Stimulated activated CD8-positive, alpha-beta memory T cell treated with anti-CD3 and anti-CD28 coated beads, Interleukin-15, amount 100 ng/mL, for 48 hours (primary cell): ENCODE results near the gene OR8D2.
"Not testable (repeated sequence)": the region's sequence is repeated elsewhere in the genome, so short reads cannot be mapped to it uniquely, and the experiment has no call there.

Experiments used
- DNase-seq, 2 donors: peaks; one replicate each; pipeline ENCODE4 v3.0.0-alpha.2; 2020; ENCODE audit warnings: low read depth in 2 of 2

The OR8D2 gene

DNA sequence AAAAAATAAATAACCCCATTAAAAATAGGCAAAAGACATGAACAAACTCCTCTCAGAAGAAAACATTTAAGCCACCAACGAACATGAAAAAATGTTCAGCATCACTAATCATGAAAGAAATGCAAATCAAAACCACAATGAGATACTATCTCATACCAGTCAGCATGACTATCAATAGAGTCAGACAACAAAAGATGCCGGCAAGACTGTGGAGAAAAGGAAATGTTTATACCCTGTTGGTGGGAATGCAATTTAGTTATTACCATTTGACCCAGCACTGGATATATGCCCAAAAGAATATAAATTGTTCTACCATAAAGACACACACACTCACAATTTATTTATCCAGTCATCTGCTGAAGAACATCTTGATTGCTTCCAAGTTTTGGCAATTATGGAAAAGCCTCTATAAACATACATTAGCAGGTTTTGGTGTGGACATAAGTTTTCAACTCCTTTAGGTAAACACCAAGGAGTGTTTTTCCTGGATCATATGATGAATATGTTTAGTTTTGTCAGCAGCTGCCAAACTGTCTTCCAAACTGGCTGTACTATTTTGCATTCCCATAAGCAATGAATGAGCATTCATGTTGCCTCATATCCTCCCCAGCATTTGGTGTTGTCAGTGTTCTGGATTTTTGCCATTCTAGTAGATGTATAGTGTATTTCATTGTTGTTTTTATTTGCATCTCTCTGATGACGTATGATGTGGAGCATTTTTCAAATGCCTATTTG is 34.2 kb downstream of the OR8D2 start:
- no peak for DNase-seq

DNA sequence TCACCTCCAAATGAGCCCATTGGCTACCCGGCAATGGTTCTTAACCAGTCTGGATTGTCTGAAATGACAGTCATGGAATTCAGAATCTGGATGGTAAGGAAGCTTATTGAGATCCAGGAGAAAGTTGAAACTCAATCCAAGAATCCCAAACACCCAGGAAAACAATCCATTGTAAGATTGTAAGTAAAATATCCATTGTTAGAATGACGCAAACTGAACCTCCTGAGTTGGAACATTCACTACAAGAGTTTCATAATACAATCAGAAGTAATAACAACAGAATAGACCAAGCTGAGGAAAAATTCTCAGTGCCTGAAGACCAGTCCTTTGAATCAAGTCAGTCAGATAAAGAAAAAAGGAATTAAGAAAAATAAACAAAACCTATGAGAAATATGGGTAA is 41.7 kb downstream of the OR8D2 start:
- DNase-seq, result no peak

DNA sequence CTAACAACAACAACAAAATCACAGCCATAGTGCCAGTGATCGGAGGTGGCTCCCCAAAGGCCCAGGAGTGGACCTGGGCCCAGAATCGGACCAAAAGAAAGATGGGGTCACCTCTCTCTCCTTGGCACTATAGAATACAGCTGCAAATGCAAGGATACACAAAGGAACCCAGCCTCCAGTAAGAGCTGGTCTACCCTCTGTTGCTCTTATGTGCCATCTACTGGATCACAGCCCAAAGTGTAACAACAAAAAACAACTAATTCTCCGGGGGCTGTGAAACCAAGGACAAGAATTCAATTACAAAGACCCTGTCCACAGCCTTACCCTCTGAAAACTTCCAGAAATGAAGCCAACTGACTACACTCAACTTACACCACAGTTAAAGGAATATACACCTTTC is 42.2 kb downstream of the OR8D2 start:
- DNase-seq, result no peak

DNA sequence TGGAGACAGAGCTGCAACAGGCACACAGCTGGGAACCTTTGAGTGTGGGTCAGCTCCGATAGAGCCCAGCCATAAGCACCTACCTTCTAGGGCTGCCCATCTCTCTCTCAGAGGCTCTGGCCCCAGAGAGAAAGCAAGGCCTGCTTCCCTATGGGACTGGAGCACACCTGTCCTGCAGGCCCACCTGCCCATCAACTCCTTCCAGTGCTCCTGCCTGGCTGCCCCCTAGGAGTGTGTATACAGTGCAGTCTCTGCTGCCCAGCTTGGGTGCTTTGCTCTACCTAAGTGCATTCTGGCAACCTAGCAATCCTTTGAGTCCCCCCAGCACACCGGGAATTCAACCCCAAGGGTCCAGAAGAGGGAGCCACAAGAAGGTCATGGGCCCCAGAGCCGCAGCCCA is 42.8 kb downstream of the OR8D2 start:
- DNase-seq, result no peak

DNA sequence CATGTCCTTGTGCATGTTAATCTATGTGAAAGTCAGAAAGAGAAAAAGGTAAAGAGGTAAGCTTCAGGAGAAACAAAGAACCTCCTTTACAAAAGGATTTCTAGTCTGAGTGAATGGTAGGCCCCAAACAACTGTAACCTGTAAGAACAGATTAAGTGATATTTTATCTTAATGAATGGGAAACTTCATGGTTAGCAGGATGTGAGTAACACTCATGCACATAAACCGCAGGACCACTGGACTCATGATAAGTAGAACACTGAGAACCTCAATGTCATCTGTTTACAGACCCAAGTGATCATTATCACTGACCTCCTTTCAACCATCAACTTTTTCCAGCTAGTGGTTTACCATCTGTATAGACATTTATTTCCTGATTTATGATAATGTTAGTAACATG is 43.9 kb downstream of the OR8D2 start:
- no peak for DNase-seq

DNA sequence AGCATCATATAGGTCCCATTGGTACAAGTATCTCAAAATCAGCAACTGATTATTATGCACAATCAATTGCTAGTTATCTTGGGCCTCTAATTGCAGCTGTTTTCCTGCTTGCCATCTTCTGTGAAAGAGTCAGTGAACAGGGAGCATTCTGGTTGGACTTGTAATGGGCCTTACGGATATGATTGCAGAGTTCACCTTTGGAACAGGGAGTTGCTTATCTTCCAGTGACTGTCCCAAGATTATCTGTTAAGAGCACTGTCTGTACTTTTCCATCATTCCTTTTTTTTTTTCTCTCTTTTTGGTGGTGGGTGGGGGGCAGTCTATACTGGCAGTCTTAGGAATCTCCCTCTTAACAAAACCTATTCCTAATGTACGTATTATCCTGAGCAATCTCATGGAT is 46.0 kb downstream of the OR8D2 start:
- DNase-seq, result no peak

DNA sequence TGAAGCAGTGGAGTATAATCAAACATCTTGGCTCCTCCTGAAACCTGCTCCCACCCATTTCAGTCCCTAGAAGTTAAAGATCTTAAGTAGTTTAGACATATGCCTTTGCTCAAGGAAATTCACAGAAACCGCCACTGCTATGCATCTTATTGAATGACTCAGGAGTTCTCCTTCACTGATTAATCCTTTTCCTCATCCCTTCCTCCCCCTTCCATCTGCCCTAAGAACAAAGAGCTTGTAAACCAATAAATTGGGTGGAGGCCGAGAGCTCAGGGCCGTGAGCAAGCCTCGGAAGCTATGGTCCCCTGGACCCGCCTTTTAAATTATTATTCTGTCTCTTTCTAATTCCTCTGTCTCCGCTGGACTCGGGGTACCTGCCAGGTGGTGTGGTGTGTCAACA is 49.1 kb downstream of the OR8D2 start:
- DNase-seq, result not testable (repeated sequence)
